ENCODE results near the gene RIOK3.

Gene RIOK3

GRCh38 chr18:23438608-23439366 lies 14.3 kb upstream of the RIOK3 start:
- H3K9me3 Mint-ChIP-seq, result no peaks in the 10 kb centered on the region
- H3K4me3 Mint-ChIP-seq, result peak overlapping the region; percentile 86
- ATAC-seq, result no peak
- H3K27ac Mint-ChIP-seq, result no peak overlapping the region
- no peaks in the 10 kb centered on the region for H3K36me3 Mint-ChIP-seq
- peaks cover 21% of the 10 kb centered on the region for H3K4me1 Mint-ChIP-seq
- DNase-seq (ENCODE audit: low spot score in 2 of 2), result peak in 1 of 2 donors; percentile 43

DNA sequence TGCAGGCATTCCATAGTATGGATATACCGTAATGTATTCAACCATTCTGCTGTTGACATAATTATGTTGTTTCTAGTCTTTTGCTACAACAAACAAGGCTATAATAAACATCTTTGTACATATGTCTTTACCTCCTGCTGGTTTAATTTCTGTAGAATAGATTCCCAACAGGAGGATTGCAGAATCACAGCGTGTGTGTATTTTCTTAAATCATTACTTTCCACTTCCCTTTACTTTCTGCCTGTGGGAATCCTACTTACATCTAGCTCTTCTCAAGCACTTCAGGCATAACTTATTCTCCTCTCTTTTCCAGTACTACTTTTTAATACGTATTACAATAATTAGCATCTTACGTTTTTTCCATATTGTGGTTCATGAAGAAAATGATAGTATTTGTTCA lies 13.0 kb upstream of the RIOK3 start:
- Mint-ChIP-seq H3K36me3 (no peaks in the 10 kb centered on the region), H3K27ac (no peak overlapping the region), H3K4me3 (no peak overlapping the region), H3K4me1 (peaks cover 14% of the 10 kb centered on the region), H3K9me3 (no peaks in the 10 kb centered on the region)
- no peak for DNase-seq (ENCODE audit: low spot score in 2 of 2)
- no peak for ATAC-seq

GRCh38 chr18:23442958-23443357 lies 10.1 kb upstream of the RIOK3 start:
- Mint-ChIP-seq H3K4me1 (peaks cover 8% of the 10 kb centered on the region), H3K4me3 (no peak overlapping the region)
- ATAC-seq, result no peak

GRCh38 chr18:23448291-23448690 lies 4.8 kb upstream of the RIOK3 start:
- no peaks in the 10 kb centered on the region for H3K9me3 Mint-ChIP-seq
- DNase-seq (ENCODE audit: low spot score in 2 of 2) (no peak), ATAC-seq (no peak)
- H3K4me3 Mint-ChIP-seq, result no peak overlapping the region
- H3K36me3 Mint-ChIP-seq, result peaks cover 8% of the 10 kb centered on the region
- no peak overlapping the region for H3K27ac Mint-ChIP-seq
- H3K4me1 Mint-ChIP-seq, result peaks cover 16% of the 10 kb centered on the region

More at GRCh38 chr18:23442958-23443357, 10.1 kb upstream of the RIOK3 start:
- H3K9me3 Mint-ChIP-seq, result no peaks in the 10 kb centered on the region
- H3K36me3 Mint-ChIP-seq, result no peaks in the 10 kb centered on the region
- H3K27ac Mint-ChIP-seq, result no peak overlapping the region
- DNase-seq (ENCODE audit: low spot score in 2 of 2), result no peak

DNA sequence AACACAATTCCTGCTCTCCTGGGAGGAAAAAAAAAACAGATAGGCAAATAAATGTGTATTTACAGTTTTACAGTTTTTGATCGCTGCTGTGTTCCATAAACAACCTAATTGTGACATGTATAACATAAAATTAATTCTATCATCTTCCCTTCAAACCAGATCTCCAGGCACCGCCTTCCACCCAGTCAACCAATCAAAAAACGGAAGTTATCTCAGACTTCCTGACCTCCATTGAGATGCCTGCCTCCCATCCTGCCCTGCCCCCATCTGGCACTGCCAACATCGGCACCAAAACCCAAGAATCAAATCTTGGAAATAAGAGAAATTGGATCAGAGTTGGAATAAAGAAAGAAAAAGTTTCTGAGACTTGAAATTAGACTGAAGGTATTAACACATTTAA lies 3.1 kb upstream of the RIOK3 start:
- Mint-ChIP-seq H3K4me3 (no peak overlapping the region), H3K27ac (no peak overlapping the region)

GRCh38 chr18:23451011-23451410 lies 2.1 kb upstream of the RIOK3 start:
- peak overlapping the region; percentile 43 for H3K27ac Mint-ChIP-seq
- peak overlapping the region; percentile 99 for H3K4me3 Mint-ChIP-seq
- peaks cover 22% of the 10 kb centered on the region for H3K4me1 Mint-ChIP-seq
- no peaks in the 10 kb centered on the region for H3K9me3 Mint-ChIP-seq
- DNase-seq (ENCODE audit: low spot score in 2 of 2) (no peak), ATAC-seq (no peak)
- peaks cover 28% of the 10 kb centered on the region for H3K36me3 Mint-ChIP-seq

More for the DNA sequence above, 3.1 kb upstream of the RIOK3 start:
- no peak for DNase-seq (ENCODE audit: low spot score in 2 of 2)
- no peak for ATAC-seq
- Mint-ChIP-seq H3K4me1 (peaks cover 20% of the 10 kb centered on the region), H3K36me3 (peaks cover 19% of the 10 kb centered on the region), H3K9me3 (no peaks in the 10 kb centered on the region)

DNA sequence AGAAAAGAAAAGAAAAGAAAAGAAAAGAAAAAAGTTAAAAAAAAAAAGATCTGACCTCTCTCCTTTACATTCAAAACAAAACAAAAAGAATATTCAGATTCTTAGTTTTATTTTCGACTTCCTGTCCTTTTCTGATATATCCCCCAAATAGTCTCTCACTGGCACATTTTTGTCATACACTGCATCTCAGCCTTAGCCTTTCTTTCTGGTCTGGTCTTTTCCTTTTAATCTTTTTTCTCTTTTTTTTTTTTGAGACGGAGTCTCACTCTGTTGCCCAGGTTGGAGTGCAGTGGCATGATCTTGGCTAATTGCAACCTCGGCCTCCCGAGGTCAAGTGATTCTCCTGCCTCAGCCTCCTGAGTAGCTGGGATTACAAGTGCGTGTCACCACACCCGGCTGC lies 1.6 kb upstream of the RIOK3 start:
- Mint-ChIP-seq H3K36me3 (peaks cover 33% of the 10 kb centered on the region), H3K9me3 (no peaks in the 10 kb centered on the region), H3K4me3 (peak overlapping the region; percentile 99), H3K27ac (peak overlapping the region; percentile 43), H3K4me1 (peaks cover 22% of the 10 kb centered on the region)
- no peak for DNase-seq (ENCODE audit: low spot score in 2 of 2)
- ATAC-seq, result no peak

GRCh38 chr18:23452347-23452727 lies 750 bp upstream of the RIOK3 start:
- DNase-seq (ENCODE audit: low spot score in 2 of 2), result no peak
- H3K9me3 Mint-ChIP-seq, result no peaks in the 10 kb centered on the region
- peaks cover 42% of the 10 kb centered on the region for H3K36me3 Mint-ChIP-seq
- peak overlapping the region; percentile 99 for H3K4me3 Mint-ChIP-seq
- H3K4me1 Mint-ChIP-seq, result peaks cover 29% of the 10 kb centered on the region
- ATAC-seq, result no peak
- peak overlapping the region; percentile 90 for H3K27ac Mint-ChIP-seq

DNA sequence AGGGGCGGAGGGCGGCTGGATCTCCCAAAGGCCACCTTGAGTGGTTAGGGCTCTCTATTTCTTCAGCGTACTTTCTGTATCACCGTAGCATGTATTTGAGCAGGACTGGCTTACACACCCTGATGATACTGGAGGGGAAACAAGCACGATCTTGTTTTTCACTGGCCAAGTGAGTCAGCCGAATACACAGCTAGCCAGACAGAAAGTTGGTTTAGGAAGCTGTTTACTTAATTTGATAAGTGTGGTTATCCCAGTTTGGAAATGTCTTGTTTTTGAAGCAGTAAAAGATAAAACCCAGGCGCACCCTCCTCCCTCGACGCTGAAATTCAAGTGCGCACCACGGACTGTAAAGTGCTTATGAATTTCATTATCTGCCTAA lies 582 bp downstream of the RIOK3 start:
- Mint-ChIP-seq H3K4me3 (peak overlapping the region; percentile 99), H3K27ac (peak overlapping the region; percentile 90), H3K36me3 (peaks cover 54% of the 10 kb centered on the region), H3K9me3 (no peaks in the 10 kb centered on the region), H3K4me1 (peaks cover 42% of the 10 kb centered on the region)
- peak; percentile 60 for ATAC-seq
- no peak for DNase-seq (ENCODE audit: low spot score in 2 of 2)

DNA sequence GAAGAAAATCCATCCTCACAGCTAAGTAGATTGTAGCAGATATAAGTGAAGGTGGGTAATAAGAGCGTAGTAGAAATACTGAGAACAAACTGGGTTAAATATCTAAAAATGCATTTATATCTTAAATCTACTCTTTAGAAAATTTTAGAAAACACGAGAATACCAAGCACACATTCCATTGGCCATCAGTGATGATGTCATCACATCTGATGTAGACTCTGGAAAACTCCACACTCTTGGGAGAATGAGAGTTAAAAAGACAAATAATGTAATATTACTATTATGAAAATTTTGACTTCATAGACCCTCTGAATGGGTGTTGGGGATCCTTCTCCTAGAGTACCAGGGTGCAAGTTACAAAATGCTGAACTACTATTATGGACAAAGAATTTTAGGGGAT lies 3.7 kb downstream of the RIOK3 start:
- DNase-seq (ENCODE audit: low spot score in 2 of 2), result no peak
- ATAC-seq, result no peak
- Mint-ChIP-seq H3K4me1 (peaks cover 56% of the 10 kb centered on the region), H3K4me3 (no peak overlapping the region), H3K36me3 (peaks cover 72% of the 10 kb centered on the region), H3K27ac (no peak overlapping the region), H3K9me3 (no peaks in the 10 kb centered on the region)

GRCh38 chr18:23458830-23459529 lies 5.9 kb downstream of the RIOK3 start:
- peaks cover 44% of the 10 kb centered on the region for H3K4me1 Mint-ChIP-seq
- H3K36me3 Mint-ChIP-seq, result peaks cover 61% of the 10 kb centered on the region
- ATAC-seq (no peak), DNase-seq (ENCODE audit: low spot score in 2 of 2) (no peak)
- no peaks in the 10 kb centered on the region for H3K9me3 Mint-ChIP-seq
- H3K4me3 Mint-ChIP-seq, result no peak overlapping the region
- H3K27ac Mint-ChIP-seq, result no peak overlapping the region

DNA sequence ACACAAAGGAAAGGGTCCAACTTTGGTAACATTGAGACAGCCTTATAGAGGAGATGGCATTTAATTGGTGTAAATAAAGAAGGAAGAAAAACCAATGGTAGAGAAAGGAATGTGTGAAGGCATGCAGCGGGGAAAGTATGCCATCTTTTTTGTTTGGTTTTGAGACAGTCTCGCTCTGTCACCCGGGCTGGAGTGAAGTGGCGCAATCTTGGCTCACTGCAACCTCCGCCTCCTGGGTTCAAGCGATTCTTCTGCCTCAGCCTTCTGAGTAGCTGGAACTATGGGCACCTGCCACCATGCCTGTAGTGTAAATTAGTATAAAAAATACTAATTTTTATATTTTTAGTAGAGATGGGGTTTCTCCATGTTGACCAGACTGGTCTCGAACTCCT lies 6.4 kb downstream of the RIOK3 start:
- ATAC-seq, result no peak
- Mint-ChIP-seq H3K4me1 (peaks cover 44% of the 10 kb centered on the region), H3K9me3 (no peaks in the 10 kb centered on the region), H3K27ac (no peak overlapping the region), H3K4me3 (no peak overlapping the region), H3K36me3 (peaks cover 58% of the 10 kb centered on the region)
- no peak for DNase-seq (ENCODE audit: low spot score in 2 of 2)

- peaks cover 48% of the 10 kb centered on the region for H3K36me3 Mint-ChIP-seq
- peaks cover 38% of the 10 kb centered on the region for H3K4me1 Mint-ChIP-seq
- peak overlapping the region; percentile 35 for H3K27ac Mint-ChIP-seq
- no peaks in the 10 kb centered on the region for H3K9me3 Mint-ChIP-seq
- DNase-seq (ENCODE audit: low spot score in 2 of 2) (no peak), ATAC-seq (no peak)
- no peak overlapping the region for H3K4me3 Mint-ChIP-seq
Observed at GRCh38 chr18:23460285-23461273, 7.5 kb downstream of the RIOK3 start.

DNA sequence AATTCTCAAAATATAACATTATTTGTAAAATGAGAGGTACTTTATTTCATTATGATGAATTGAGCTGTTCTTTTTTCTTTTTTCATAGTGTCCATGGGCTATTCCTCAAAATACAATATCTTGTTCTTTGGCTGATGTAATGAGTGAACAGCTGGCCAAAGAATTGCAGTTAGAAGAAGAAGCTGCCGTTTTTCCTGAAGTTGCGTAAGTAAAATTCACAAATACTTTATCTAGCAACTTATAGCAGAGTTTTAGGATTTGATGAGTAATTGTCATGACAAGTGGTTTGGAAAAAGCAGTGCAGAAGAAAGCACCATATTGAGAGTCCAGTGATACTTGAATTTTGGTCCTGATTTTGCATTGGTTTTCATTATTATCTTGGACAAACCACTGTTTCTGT lies 9.8 kb downstream of the RIOK3 start:
- ATAC-seq (no peak), DNase-seq (ENCODE audit: low spot score in 2 of 2) (no peak)
- Mint-ChIP-seq H3K9me3 (no peaks in the 10 kb centered on the region), H3K4me1 (peaks cover 26% of the 10 kb centered on the region), H3K36me3 (peaks cover 26% of the 10 kb centered on the region), H3K27ac (no peak overlapping the region), H3K4me3 (no peak overlapping the region)

DNA sequence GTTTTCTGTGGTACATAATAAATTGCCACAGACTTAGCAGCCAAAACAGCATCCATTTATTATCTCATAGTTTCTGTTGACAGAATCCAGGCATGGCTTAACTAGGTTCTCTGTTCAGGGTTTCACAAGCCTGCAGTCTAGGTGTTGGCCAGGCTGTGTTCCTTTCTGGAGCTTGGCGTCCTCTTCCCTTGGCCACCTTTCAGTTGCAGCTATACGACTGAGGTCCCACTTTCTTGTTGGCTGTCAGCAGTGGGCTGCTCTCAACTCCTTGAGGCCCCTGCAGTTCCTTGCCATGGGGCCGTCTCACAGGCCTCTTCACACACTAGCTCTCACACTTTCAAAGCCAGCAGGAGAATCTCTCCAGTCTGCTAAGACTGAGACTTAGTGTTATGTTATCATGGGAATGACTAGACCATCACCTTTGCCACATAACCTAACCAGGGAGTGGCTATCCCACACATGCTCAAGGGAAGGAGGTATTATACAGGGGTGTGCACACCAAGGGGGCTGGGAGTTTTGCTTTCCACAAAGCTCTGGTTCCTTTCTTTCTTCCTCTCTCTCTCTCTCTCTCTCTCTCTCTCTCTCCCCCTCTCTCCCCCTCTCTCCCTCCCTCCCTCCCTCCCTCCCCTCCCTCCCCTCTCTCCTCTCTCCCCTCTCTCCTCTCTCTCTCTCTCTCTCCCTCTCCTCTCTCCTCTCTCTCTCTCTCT lies 15.8 kb downstream of the RIOK3 start:
- Mint-ChIP-seq H3K27ac (no peak overlapping the region), H3K9me3 (no peaks in the 10 kb centered on the region), H3K4me3 (no peak overlapping the region), H3K36me3 (no peaks in the 10 kb centered on the region), H3K4me1 (no peaks in the 10 kb centered on the region)
- ATAC-seq (no peak), DNase-seq (ENCODE audit: low spot score in 2 of 2) (no peak)

Measured in stimulated activated effector memory CD8-positive, alpha-beta T cell treated with anti-CD3 and anti-CD28 coated beads, Interleukin-12 subunit alpha, Interleukin-12 subunit beta, amount 100 ng/mL, for 72 hours (primary cell).